ENCODE results near the gene SEC63.
"Not testable (repeated sequence)": the region's sequence is repeated elsewhere in the genome, so short reads cannot be mapped to it uniquely, and the experiment has no call there.

DNA sequence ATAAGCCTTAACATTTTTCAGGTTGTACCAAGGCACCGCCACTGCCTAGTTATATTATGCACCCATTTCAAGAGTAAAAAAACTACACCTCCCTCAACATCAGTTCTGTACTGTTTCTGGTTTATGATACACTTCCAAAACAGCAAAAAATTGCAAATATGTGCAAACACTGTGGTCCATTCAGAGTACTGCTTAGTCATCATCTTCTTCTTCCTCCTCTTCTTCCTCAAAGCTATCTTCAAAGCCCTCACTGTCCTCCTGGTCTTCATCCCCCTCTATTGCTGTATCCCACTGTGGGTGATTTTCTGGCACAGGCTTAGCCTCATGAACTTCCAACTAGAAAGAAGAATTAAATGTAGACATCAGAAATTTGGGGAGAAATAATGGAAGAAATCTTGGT lies 86.5 kb downstream of the SEC63 start:
- TF ChIP-seq EZH2 (IDR thresholded peaks at IDR 0.05; ENCODE audit: low read depth), result not testable (repeated sequence)
- TF ChIP-seq, protein P1, sequence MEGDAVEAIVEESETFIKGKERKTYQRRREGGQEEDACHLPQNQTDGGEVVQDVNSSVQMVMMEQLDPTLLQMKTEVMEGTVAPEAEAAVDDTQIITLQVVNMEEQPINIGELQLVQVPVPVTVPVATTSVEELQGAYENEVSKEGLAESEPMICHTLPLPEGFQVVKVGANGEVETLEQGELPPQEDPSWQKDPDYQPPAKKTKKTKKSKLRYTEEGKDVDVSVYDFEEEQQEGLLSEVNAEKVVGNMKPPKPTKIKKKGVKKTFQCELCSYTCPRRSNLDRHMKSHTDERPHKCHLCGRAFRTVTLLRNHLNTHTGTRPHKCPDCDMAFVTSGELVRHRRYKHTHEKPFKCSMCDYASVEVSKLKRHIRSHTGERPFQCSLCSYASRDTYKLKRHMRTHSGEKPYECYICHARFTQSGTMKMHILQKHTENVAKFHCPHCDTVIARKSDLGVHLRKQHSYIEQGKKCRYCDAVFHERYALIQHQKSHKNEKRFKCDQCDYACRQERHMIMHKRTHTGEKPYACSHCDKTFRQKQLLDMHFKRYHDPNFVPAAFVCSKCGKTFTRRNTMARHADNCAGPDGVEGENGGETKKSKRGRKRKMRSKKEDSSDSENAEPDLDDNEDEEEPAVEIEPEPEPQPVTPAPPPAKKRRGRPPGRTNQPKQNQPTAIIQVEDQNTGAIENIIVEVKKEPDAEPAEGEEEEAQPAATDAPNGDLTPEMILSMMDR (conservative IDR thresholded peaks at IDR 0.05), result not testable (repeated sequence)

Data from PC-9 (cell line).